HG03196 (cell line): ENCODE measurements around the gene SYCP3.

Experiments used
- ATAC-seq: cut with Tn5 transposase; IDR thresholded peaks from one replicate; pipeline ENCODE4 v1.9.1; 2021; ENCODE audit not compliant: unreplicated experiment

The SYCP3 gene

DNA sequence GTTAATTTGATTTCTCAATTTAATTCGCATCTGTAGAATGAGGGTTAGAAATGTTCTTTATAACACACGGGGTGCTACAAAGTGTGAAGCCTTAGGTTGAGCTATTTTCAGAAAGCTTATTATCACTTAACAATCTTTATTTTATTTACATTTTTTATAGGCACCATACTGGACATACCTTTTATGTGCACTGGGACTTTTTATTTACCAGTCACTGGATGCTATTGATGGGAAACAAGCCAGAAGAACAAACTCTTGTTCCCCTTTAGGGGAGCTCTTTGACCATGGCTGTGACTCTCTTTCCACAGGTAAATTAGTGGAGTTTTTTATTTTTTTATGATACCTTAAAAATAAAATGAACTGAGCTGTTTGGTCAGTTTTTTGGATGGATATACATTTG lies 25.3 kb downstream of the SYCP3 start:
- no peak for ATAC-seq

- ATAC-seq = no peak
Observed at GRCh38 chr12:101713059-101713682, 26.1 kb downstream of the SYCP3 start.

DNA sequence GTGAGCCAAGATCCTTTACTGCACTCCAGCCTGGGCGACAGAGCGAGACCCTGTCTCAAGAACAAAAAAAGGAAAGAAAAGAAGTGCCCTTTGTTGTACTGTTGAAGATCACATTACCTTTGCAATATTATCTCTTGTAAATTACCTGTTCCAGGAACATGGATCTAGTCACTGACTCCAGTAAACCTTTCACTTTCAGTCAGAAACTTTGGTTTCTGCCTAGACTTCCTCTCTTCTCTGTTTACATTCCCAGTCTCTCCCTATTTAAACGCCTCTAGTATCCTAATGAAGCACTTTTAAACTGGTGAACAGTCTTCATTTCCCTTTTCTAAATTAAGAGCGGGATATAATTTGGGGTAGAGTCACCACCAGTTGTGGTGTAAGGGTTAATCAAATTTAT lies 29.0 kb downstream of the SYCP3 start:
- no peak for ATAC-seq

DNA sequence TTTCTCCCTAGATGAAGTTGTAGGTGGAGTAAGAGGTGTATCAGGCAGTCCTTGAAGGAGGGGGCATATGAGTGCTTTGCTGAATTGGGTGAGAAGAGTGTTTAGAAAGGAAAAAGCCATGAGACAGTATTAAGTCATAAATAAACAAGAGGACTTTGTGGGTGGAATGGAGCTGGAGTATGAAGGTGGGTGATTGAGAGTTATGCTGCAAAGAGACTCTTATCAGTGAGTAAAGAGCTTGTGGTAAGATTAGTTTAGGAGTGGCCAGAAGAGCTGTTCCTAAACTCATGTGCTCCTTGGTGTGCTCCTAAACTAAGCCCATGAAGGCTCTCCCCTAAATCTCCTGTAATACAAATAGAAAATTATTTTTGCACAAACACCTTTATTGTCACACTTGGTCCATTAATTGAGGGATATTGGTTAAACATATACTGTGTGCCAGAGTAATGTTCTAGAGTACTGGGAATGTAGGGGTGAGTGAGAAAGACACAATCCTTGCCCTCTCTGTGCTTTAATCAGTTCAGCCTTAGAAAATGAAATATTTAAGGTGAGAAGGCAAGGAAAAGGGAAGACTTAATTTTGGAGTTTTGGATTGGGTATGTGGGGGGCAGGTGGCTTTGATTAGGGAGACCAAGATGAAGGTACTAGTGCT lies 32.0 kb downstream of the SYCP3 start:
- no peak for ATAC-seq

GRCh38 chr12:101706403-101706802 lies 32.9 kb downstream of the SYCP3 start:
- no peak for ATAC-seq

- no peak for ATAC-seq
Observed at GRCh38 chr12:101703487-101703886, 35.8 kb downstream of the SYCP3 start.

DNA sequence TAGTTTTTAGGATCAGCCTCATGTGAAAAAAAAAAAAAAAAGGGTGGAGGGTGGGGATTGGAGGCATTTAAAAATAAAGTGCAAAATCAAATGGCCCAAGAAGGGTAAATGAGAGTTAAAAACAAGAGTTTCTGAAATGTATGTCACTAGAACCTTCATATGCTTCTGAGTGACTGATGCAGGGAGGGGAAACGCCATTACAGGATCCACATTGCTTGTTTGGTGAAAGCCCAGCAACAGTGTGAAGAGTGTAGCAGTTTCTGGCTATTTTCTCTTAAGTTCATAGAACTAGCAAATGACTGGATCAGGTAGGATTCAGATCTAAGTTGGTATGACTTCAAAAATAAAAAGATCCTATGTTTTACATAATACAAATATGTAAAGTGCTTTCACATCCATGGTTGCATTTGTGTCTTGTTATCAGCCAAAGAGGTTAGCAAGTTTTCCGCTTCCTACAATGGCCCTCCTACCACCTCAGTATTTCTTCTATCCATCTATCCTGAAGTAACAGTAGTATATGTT lies 38.9 kb downstream of the SYCP3 start:
- no peak for ATAC-seq

DNA sequence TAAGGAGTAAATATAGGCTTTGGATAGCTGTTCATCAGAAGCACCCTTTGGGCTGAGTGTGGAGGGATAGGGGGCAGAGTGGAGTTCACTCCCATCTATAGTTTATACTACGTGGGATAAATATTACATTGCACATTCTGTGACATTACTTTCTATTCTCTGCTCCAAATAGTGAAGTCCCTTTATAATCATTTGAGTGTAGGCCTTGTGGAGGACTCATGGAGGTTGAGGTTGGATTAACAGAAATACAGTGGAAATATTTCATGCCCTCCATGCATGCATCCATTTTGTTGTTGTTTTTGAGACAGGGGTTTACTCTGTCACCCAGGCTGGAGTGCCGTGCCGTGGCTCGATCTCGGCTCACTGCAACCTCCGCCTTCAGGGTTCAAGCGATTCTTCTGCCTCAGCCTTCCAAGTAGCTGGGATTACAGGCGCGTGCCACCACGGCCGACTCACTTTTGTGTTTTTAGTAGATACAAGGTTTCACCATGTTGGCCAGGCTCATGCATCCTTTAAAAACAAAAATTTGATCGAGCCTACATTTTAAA lies 40.4 kb downstream of the SYCP3 start:
- no peak for ATAC-seq

DNA sequence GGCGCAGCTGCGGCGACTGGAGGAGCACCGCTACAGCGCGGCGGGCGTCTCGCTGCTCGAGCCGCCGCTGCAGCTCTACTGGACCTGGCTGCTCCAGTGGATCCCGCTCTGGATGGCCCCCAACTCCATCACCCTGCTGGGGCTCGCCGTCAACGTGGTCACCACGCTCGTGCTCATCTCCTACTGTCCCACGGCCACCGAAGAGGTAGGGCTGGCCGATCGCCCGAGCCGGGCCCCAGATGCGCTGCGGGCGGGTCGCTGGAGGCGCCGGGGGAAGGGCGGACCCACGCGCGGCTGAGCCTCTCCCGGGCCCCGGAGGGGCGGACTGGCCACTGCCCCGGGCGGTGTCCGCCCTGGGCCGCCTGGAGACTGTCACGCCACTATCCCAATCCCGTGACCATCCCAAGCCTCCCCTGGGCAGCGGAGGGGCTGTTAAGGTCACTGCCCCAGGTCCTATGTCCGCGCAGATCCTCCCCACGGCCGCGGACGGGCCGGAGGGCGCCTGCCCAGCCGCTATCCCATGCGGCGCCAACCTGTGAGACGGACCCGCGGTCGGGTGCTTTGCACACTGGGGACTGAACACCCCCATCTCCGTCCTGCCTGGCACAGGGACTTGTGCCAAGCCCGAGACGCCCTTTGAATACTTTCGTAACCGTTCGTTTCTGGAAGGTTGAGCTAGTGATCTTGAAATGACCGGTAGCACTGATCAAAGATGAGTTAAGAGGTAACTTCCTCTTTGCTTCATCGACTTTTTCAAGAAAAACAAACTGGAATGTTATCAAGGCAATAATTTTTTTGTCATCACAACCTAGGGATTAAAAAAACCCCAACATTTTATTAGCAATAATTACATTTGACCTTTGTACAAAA lies 41.1 kb downstream of the SYCP3 start:
- peak; percentile 27 for ATAC-seq

DNA sequence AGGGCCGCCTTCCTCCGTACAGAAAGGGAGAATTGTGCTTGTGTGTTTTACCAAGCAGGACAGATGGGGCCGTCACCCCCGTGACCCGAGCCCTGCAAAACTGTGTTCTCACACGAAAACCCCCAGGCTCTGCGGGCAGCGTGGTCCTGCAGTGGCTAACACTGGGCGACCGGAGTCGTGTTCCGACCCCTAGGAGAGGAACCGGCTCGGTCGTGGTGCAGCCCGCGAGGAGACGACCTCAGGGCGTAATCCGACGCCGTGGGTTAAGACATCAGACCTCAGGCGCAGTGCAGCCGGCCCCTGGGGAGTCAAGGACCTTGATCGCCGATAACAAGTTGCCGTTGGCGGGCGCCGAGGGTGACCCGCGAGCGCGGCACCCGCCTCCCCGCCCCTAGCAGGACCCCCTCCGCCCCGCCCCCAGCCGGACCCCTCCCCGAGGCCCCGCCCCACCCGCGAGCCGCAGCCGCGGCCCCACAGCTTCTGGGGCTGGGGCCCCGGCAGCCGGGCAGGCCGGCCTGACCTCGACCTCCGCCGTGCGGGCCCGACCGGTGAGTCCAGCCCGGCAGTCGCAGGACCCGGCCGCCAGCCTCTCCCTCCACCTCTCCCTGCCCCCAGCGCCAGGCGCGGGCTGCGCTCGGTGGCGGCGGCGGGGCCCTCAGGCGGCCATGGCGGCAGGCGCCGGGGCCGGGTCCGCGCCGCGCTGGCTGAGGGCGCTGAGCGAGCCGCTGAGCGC lies 41.9 kb downstream of the SYCP3 start, which contains the start of gene CHPT1:
TSS of gene CHPT1 (plus strand) at position 444 of the 733 bp plus-strand sequence. CDS start at position 666, 222 bp downstream.
- ATAC-seq = peak; percentile 56

GRCh38 chr12:101696251-101697196 lies 42.7 kb downstream of the SYCP3 start:
- no peak for ATAC-seq

- ATAC-seq = no peak
Observed at GRCh38 chr12:101695706-101696105, 43.6 kb downstream of the SYCP3 start.

- no peak for ATAC-seq
Observed at GRCh38 chr12:101694986-101695385, 44.3 kb downstream of the SYCP3 start.

DNA sequence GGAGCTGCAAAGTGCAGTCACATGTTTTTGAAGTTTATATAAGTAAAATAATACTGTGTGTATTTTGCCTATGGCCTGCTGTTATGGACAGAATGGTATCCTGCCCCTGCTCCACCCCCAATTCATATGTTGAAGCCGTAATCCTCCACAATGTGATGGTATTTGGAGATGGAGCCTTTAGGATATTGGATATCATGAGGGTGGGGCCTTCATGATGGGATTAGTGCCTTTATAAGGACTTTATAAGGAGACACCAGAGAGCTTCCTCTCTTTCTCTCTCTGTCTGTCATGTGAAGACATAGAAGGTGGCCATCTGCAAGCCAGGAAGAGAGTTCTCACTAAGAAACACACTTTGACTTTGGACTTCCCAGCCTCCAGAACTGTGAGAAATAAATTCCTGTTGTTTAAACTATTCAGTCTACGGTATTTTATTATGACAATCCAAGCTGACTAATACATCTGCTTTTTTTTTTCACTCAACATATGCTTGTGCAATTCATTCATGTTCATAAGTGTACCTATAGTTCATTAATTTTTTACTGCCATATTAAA lies 44.9 kb downstream of the SYCP3 start:
- ATAC-seq = no peak

DNA sequence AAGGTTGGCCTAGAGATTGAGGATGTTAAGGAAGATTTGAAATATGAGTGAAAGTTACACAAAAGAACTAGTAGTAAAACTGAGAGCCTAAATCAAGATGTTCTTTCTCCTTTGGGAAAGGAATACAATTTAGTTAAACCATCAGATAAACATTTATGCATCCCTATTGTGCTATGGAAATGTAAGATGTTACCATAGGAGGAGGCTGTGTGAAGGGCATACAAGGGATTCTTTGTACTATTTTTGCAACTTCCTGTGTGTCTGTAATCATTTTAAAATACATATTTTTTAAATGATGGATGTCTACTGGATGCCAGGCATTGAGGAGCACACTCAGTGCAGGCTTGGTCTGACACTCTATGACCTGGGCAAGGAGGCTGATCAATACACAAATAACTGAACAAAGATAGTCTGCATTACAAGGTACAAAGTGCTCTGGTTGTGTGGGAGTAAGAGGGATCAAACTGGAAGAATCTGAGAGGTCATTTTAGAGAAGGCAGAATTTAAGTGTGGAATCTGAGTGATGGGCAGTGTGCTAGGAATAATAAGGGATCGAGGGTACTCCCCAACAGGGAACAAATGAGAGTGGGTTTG lies 47.7 kb downstream of the SYCP3 start:
- ATAC-seq = no peak

- ATAC-seq = no peak
Observed at GRCh38 chr12:101690544-101691098, 48.6 kb downstream of the SYCP3 start.

- no peak for ATAC-seq
Observed at GRCh38 chr12:101686176-101686575, 53.1 kb downstream of the SYCP3 start.

- ATAC-seq = no peak
Observed at GRCh38 chr12:101685092-101685491, 54.2 kb downstream of the SYCP3 start.
